Osteocyte (in vitro differentiated cells): ENCODE results near the gene CACNA1A. TPM values are rescaled to one million over a fixed set of nuclear protein-coding genes. Genes with fewer than 3 reads are reported as not detected.
A peak's percentile ranks its signal among the peaks of the same experiment; 100 is the strongest.

Experiments used
- DNase-seq: peaks from one replicate; pipeline ENCODE4 v3.0.0; 2021; ENCODE audit warnings: mixed read lengths; ENCODE audit not compliant: unreplicated experiment; ENCODE audit errors: extremely low spot score
- H3K27ac Mint-ChIP-seq: one replicate; pipeline ENCODE4 v1.8.0; 2021; ENCODE audit warnings: mild to moderate bottlenecking, mixed read lengths; ENCODE audit not compliant: unreplicated experiment
- H3K27me3 Mint-ChIP-seq: one replicate; pipeline ENCODE4 v1.8.0; 2021; ENCODE audit warnings: mixed read lengths; ENCODE audit not compliant: unreplicated experiment
- H3K36me3 Mint-ChIP-seq: one replicate; pipeline ENCODE4 v1.8.0; 2021; ENCODE audit warnings: mixed read lengths; ENCODE audit not compliant: unreplicated experiment
- H3K4me1 Mint-ChIP-seq: one replicate; pipeline ENCODE4 v1.8.0; 2021; ENCODE audit warnings: mixed read lengths; ENCODE audit not compliant: unreplicated experiment
- H3K4me3 Mint-ChIP-seq: one replicate; pipeline ENCODE4 v1.8.0; 2021; ENCODE audit warnings: mild to moderate bottlenecking, moderate library complexity, mixed read lengths; ENCODE audit not compliant: unreplicated experiment
- H3K9me3 Mint-ChIP-seq: one replicate; pipeline ENCODE4 v1.8.0; 2021; ENCODE audit warnings: mixed read lengths; ENCODE audit not compliant: unreplicated experiment
- total RNA-seq: library from RNA; stranded (reverse); gene quantifications from 2 replicates; pipeline ENCODE4 v1.2.1, GENCODE V29; 2021
- TF ChIP-seq, protein P1 (sequence below): fragments of 200-600 bp; sonication (generic); IDR thresholded peaks from 2 replicates; pipeline ENCODE4 v1.5.0; 2021; ENCODE audit warnings: antibody characterized with exemption, mild to moderate bottlenecking, moderate library complexity

CACNA1A gene
- total RNA-seq, 1 donor from 2014 or later, result 2.3 TPM

DNA sequence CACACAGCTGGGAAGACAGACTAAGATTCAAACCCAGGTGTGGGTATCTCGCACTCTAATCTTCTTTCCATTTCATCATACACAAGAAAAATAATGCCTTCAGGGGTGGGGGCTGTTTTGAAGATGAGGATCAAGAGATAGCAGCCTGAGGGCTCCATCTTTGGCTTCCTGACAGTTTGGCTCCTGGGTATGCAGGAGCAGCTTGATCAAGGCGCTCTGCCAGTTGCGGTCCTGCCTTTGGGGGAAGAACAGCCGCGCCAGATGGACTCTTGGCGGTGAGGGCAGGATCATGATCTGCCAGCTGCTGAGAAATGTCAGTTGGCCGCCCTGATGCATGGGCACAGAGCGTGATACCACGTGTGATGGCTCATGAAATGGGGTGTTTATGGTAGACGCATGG, 236.9 kb downstream of the CACNA1A start:
- TF ChIP-seq, protein P1, sequence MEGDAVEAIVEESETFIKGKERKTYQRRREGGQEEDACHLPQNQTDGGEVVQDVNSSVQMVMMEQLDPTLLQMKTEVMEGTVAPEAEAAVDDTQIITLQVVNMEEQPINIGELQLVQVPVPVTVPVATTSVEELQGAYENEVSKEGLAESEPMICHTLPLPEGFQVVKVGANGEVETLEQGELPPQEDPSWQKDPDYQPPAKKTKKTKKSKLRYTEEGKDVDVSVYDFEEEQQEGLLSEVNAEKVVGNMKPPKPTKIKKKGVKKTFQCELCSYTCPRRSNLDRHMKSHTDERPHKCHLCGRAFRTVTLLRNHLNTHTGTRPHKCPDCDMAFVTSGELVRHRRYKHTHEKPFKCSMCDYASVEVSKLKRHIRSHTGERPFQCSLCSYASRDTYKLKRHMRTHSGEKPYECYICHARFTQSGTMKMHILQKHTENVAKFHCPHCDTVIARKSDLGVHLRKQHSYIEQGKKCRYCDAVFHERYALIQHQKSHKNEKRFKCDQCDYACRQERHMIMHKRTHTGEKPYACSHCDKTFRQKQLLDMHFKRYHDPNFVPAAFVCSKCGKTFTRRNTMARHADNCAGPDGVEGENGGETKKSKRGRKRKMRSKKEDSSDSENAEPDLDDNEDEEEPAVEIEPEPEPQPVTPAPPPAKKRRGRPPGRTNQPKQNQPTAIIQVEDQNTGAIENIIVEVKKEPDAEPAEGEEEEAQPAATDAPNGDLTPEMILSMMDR, result no peak
- H3K36me3 Mint-ChIP-seq, result no peaks in the 10 kb centered on the region
- H3K27ac Mint-ChIP-seq, result no peak overlapping the region
- no peaks in the 10 kb centered on the region for H3K4me1 Mint-ChIP-seq
- H3K9me3 Mint-ChIP-seq, result no peaks in the 10 kb centered on the region
- H3K4me3 Mint-ChIP-seq, result no peak overlapping the region
- DNase-seq, result no peak
- peaks cover 19% of the 10 kb centered on the region for H3K27me3 Mint-ChIP-seq

DNA sequence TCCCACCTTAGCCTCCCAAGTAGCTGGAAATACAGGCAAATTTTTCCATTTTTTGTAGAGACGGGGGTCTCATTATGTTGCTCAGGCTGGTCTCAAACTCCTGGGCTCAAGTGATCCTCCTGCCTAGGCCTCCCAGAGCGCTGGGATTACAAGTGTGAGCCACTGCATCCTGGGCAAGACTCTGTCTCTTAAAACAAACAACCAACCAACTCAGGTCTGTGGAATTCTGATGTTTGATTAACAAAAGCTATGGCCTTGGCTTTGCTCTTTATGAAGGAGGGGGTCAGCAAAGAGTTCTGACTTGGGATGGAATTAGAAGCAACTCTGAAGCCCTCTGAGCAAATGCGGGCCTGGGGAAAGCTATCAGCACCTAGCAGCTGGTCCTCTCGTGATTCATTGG, 238.4 kb downstream of the CACNA1A start:
- Mint-ChIP-seq H3K27ac (no peak overlapping the region), H3K4me1 (no peaks in the 10 kb centered on the region), H3K36me3 (no peaks in the 10 kb centered on the region), H3K9me3 (no peaks in the 10 kb centered on the region), H3K4me3 (no peak overlapping the region), H3K27me3 (peaks cover 21% of the 10 kb centered on the region)
- no peak for DNase-seq
- TF ChIP-seq, protein P1, result no peak

DNA sequence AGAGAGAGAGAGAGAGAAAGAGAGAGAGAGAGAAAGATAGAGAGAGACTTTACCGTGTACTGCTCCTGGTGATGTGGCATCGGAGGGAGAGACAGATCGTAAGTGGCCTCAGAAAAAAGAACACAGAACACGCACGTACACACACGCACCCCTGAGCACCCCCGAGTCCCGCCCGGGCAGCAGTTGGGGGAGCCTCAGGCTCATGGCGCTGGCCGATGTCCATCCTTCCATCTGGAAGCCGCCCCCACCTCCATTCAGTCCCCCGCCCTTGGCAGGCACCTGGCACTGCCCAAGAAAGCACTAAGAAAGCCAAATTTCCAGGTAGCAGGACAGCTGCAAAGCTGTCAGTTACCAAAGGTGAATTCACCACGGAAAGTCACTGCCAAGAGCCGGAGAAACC, 239.1 kb downstream of the CACNA1A start:
- DNase-seq, result no peak
- Mint-ChIP-seq H3K4me1 (no peaks in the 10 kb centered on the region), H3K4me3 (no peak overlapping the region), H3K27me3 (peaks cover 24% of the 10 kb centered on the region), H3K9me3 (no peaks in the 10 kb centered on the region), H3K36me3 (no peaks in the 10 kb centered on the region), H3K27ac (no peak overlapping the region)
- TF ChIP-seq, protein P1, result no peak

DNA sequence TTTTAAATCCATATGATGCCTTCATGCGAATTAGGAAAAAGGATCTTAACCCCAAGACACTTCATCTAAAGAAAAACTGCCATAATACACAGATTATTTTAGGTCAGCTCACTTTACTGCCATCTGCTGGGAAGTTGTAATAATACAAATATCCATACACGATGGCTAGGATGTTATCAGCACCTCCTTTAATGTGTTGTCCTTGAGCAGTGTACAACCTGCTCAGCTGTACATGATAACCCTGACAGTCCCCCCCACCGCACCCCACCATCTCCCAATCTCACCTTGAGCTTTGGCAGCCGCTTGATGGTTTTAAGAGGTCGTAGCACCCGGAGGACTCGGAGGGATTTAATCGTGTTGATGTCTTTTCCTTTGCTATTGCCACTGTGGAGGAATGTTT, 243.8 kb downstream of the CACNA1A start:
- Mint-ChIP-seq H3K36me3 (peaks cover under 1% of the 10 kb centered on the region), H3K27ac (no peak overlapping the region), H3K27me3 (peaks cover 27% of the 10 kb centered on the region), H3K9me3 (no peaks in the 10 kb centered on the region), H3K4me1 (peaks cover 8% of the 10 kb centered on the region), H3K4me3 (no peak overlapping the region)
- TF ChIP-seq, protein P1, result peak; percentile 69
- DNase-seq, result no peak

DNA sequence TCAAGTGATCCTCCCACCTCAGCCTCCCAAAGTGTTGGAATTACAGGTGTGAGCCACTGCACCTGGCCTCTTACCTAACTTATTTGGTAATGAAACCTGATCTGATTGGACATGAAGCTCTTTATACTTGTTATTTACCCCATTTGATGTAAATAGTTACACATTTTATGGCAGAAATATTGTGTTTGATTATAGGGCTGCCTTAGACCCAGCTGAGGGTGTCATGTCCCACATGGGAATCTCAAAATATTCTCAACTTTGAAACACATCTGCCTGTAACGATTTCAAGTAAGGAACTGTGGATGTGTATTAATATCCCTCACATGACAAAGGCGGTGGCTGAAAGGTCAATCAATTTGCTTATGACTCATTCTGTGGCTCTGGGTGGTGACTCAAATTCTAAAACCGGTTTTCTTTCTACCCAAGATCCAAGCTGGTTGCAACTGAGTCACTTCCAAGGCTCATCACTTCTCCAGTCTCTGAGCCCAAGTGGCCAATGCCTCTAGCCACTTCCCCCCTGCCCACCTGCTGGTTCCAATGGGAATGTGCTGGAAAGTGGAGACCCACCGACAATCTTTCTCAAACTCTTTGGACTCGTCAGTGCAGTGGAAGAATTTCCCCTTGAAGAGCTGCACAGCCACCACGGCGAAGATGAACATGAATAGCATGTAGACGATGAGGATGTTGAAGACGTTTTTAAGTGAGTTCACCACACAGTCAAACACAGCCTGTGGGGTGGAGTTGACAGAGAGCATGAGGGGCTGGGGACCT, 245.2 kb downstream of the CACNA1A start:
- peaks cover 34% of the 10 kb centered on the region for H3K27me3 Mint-ChIP-seq
- H3K4me1 Mint-ChIP-seq, result peaks cover 8% of the 10 kb centered on the region
- TF ChIP-seq, protein P1, result no peak
- no peak overlapping the region for H3K4me3 Mint-ChIP-seq
- H3K27ac Mint-ChIP-seq, result peak overlapping the region; percentile 73
- H3K9me3 Mint-ChIP-seq, result no peaks in the 10 kb centered on the region
- peaks cover 2% of the 10 kb centered on the region for H3K36me3 Mint-ChIP-seq
- no peak for DNase-seq
